Dendritic cell treated with granulocyte-macrophage colony-stimulating factor and Interleukin-4, amounts not matched to agents 40 ng/mL and 50 ng/mL, for 4 days (primary cell): ENCODE results near the gene C3.
"Not testable (repeated sequence)": the region's sequence is repeated elsewhere in the genome, so short reads cannot be mapped to it uniquely, and the experiment has no call there.

Experiments
- H3K27ac Mint-ChIP-seq: one replicate; pipeline ENCODE4 v1.8.0; 2022; ENCODE audit warnings: mild to moderate bottlenecking, mixed read lengths
- H3K27me3 Mint-ChIP-seq: one replicate; pipeline ENCODE4 v1.8.0; 2022; ENCODE audit warnings: mild to moderate bottlenecking, mixed read lengths
- H3K36me3 Mint-ChIP-seq: one replicate; pipeline ENCODE4 v1.8.0; 2022; ENCODE audit warnings: low read depth, mixed read lengths
- H3K4me1 Mint-ChIP-seq: one replicate; pipeline ENCODE4 v1.8.0; 2022; ENCODE audit warnings: low read depth, mixed read lengths
- H3K4me3 Mint-ChIP-seq: one replicate; pipeline ENCODE4 v1.8.0; 2022; ENCODE audit warnings: mild to moderate bottlenecking, moderate library complexity, mixed read lengths
- H3K9me3 Mint-ChIP-seq: one replicate; pipeline ENCODE4 v1.8.0; 2022; ENCODE audit warnings: mixed read lengths
- intact Hi-C: fragments of 100-400 bp; cut with micrococcal nuclease; formaldehyde crosslinking; loops from one replicate; pipeline ENCODE4 v1.15.0; 2022

C3 gene

GRCh38 chr19:6708913-6709312, 11.5 kb downstream of the C3 start:
- H3K36me3 Mint-ChIP-seq, H3K9me3 Mint-ChIP-seq, H3K4me3 Mint-ChIP-seq, intact Hi-C loops, H3K27ac Mint-ChIP-seq: not testable (repeated sequence)
- H3K4me1 Mint-ChIP-seq, result peaks cover 14% of the 10 kb centered on the region
- H3K27me3 Mint-ChIP-seq, result peaks cover 61% of the 10 kb centered on the region

- H3K27me3 Mint-ChIP-seq, result peaks cover 61% of the 10 kb centered on the region
- H3K36me3 Mint-ChIP-seq, result no peaks in the 10 kb centered on the region
- no peak overlapping the region for H3K27ac Mint-ChIP-seq
- no peaks in the 10 kb centered on the region for H3K9me3 Mint-ChIP-seq
- H3K4me1 Mint-ChIP-seq, result peaks cover 14% of the 10 kb centered on the region
- no peak overlapping the region for H3K4me3 Mint-ChIP-seq
- intact Hi-C loops, result no loop called here
These were observed 12.1 kb downstream of the C3 start for GRCh38 chr19:6708346-6708745.

GRCh38 chr19:6707658-6708018, 12.8 kb downstream of the C3 start:
- no peaks in the 10 kb centered on the region for H3K9me3 Mint-ChIP-seq
- H3K4me3 Mint-ChIP-seq, result no peak overlapping the region
- H3K36me3 Mint-ChIP-seq, result no peaks in the 10 kb centered on the region
- H3K4me1 Mint-ChIP-seq, result peaks cover 14% of the 10 kb centered on the region
- no peak overlapping the region for H3K27ac Mint-ChIP-seq
- peaks cover 61% of the 10 kb centered on the region for H3K27me3 Mint-ChIP-seq
- intact Hi-C loops, result no loop called here

- Mint-ChIP-seq H3K27me3 (peaks cover 59% of the 10 kb centered on the region), H3K27ac (no peak overlapping the region), H3K9me3 (no peaks in the 10 kb centered on the region), H3K36me3 (no peaks in the 10 kb centered on the region), H3K4me3 (no peak overlapping the region), H3K4me1 (peaks cover 14% of the 10 kb centered on the region)
- intact Hi-C loops, result no loop called here
These were observed 13.3 kb downstream of the C3 start for GRCh38 chr19:6707011-6707657.

- Mint-ChIP-seq H3K4me1 (peaks cover 14% of the 10 kb centered on the region), H3K36me3 (no peaks in the 10 kb centered on the region), H3K27me3 (peaks cover 60% of the 10 kb centered on the region), H3K9me3 (no peaks in the 10 kb centered on the region), H3K4me3 (no peak overlapping the region), H3K27ac (no peak overlapping the region)
- intact Hi-C loops, result no loop called here
These were observed 13.9 kb downstream of the C3 start for GRCh38 chr19:6706633-6706958.

- H3K36me3 Mint-ChIP-seq, result no peaks in the 10 kb centered on the region
- no peaks in the 10 kb centered on the region for H3K9me3 Mint-ChIP-seq
- no peak overlapping the region for H3K27ac Mint-ChIP-seq
- intact Hi-C loops, result no loop called here
- H3K27me3 Mint-ChIP-seq, result peaks cover 56% of the 10 kb centered on the region
- no peak overlapping the region for H3K4me3 Mint-ChIP-seq
- peaks cover 14% of the 10 kb centered on the region for H3K4me1 Mint-ChIP-seq
These were observed 14.4 kb downstream of the C3 start for GRCh38 chr19:6705931-6706632.

GRCh38 chr19:6700586-6701316, 19.7 kb downstream of the C3 start:
- intact Hi-C loops, result loop anchor here (5.0 kb wide), 1 partner anchor 48 kb away; no protein-coding TSS in a partner anchor

GRCh38 chr19:6699935-6700334, 20.5 kb downstream of the C3 start:
- no peaks in the 10 kb centered on the region for H3K4me1 Mint-ChIP-seq
- peaks cover 38% of the 10 kb centered on the region for H3K27me3 Mint-ChIP-seq
- no peaks in the 10 kb centered on the region for H3K9me3 Mint-ChIP-seq
- intact Hi-C loops, result loop anchor here (5.0 kb wide), 1 partner anchor 48 kb away; no protein-coding TSS in a partner anchor
- H3K36me3 Mint-ChIP-seq, result no peaks in the 10 kb centered on the region
- H3K4me3 Mint-ChIP-seq, result no peak overlapping the region
- H3K27ac Mint-ChIP-seq, result no peak overlapping the region

More at GRCh38 chr19:6700586-6701316, 19.7 kb downstream of the C3 start:
- Mint-ChIP-seq H3K36me3 (no peaks in the 10 kb centered on the region), H3K27me3 (peaks cover 37% of the 10 kb centered on the region), H3K4me3 (no peak overlapping the region), H3K4me1 (no peaks in the 10 kb centered on the region), H3K9me3 (no peaks in the 10 kb centered on the region), H3K27ac (no peak overlapping the region)

GRCh38 chr19:6697291-6697690, 23.2 kb downstream of the C3 start:
- Mint-ChIP-seq H3K27ac (no peak overlapping the region), H3K4me1 (no peaks in the 10 kb centered on the region), H3K36me3 (no peaks in the 10 kb centered on the region), H3K27me3 (peaks cover 43% of the 10 kb centered on the region), H3K9me3 (no peaks in the 10 kb centered on the region), H3K4me3 (no peak overlapping the region)
- intact Hi-C loops, result no loop called here

- H3K4me1 Mint-ChIP-seq, result no peaks in the 10 kb centered on the region
- intact Hi-C loops, result no loop called here
- H3K9me3 Mint-ChIP-seq, result no peaks in the 10 kb centered on the region
- no peak overlapping the region for H3K27ac Mint-ChIP-seq
- H3K4me3 Mint-ChIP-seq, result no peak overlapping the region
- peaks cover 43% of the 10 kb centered on the region for H3K27me3 Mint-ChIP-seq
- no peaks in the 10 kb centered on the region for H3K36me3 Mint-ChIP-seq
These were observed 24.1 kb downstream of the C3 start for GRCh38 chr19:6696239-6696820.

- no peaks in the 10 kb centered on the region for H3K36me3 Mint-ChIP-seq
- no peak overlapping the region for H3K4me3 Mint-ChIP-seq
- no peaks in the 10 kb centered on the region for H3K9me3 Mint-ChIP-seq
- H3K27ac Mint-ChIP-seq, result no peak overlapping the region
- H3K27me3 Mint-ChIP-seq, result peaks cover 58% of the 10 kb centered on the region
- no peaks in the 10 kb centered on the region for H3K4me1 Mint-ChIP-seq
- intact Hi-C loops, result no loop called here
These were observed 26.2 kb downstream of the C3 start for GRCh38 chr19:6694147-6694815.

GRCh38 chr19:6693681-6694080, 26.8 kb downstream of the C3 start:
- H3K4me1 Mint-ChIP-seq, result peaks cover 2% of the 10 kb centered on the region
- peaks cover 60% of the 10 kb centered on the region for H3K27me3 Mint-ChIP-seq
- H3K9me3 Mint-ChIP-seq, result peaks cover 4% of the 10 kb centered on the region
- no peaks in the 10 kb centered on the region for H3K36me3 Mint-ChIP-seq
- no peak overlapping the region for H3K27ac Mint-ChIP-seq
- no peak overlapping the region for H3K4me3 Mint-ChIP-seq
- intact Hi-C loops, result no loop called here

GRCh38 chr19:6693056-6693471, 27.4 kb downstream of the C3 start:
- peaks cover 8% of the 10 kb centered on the region for H3K9me3 Mint-ChIP-seq
- no peak overlapping the region for H3K4me3 Mint-ChIP-seq
- H3K4me1 Mint-ChIP-seq, result peaks cover 4% of the 10 kb centered on the region
- no peaks in the 10 kb centered on the region for H3K36me3 Mint-ChIP-seq
- peaks cover 59% of the 10 kb centered on the region for H3K27me3 Mint-ChIP-seq
- intact Hi-C loops, result no loop called here
- H3K27ac Mint-ChIP-seq, result no peak overlapping the region

GRCh38 chr19:6692027-6692426, 28.4 kb downstream of the C3 start:
- Mint-ChIP-seq H3K4me3 (no peak overlapping the region), H3K4me1 (peaks cover 8% of the 10 kb centered on the region), H3K27me3 (peaks cover 55% of the 10 kb centered on the region), H3K27ac (no peak overlapping the region), H3K9me3 (peaks cover 8% of the 10 kb centered on the region), H3K36me3 (no peaks in the 10 kb centered on the region)
- intact Hi-C loops, result no loop called here
